ENCODE results near the gene CFAP61.
"Not testable (repeated sequence)": the region's sequence is repeated elsewhere in the genome, so short reads cannot be mapped to it uniquely, and the experiment has no call there.

The CFAP61 gene

GRCh38 chr20:20214757-20215275 lies 162.5 kb downstream of the CFAP61 start:
- peak; percentile 39 for DNase-seq

GRCh38 chr20:20215976-20216727 lies 163.8 kb downstream of the CFAP61 start:
- peak; percentile 87 for DNase-seq

GRCh38 chr20:20216941-20217340 lies 164.6 kb downstream of the CFAP61 start:
- no peak for DNase-seq

- no peak for DNase-seq
These were observed 165.3 kb downstream of the CFAP61 start for GRCh38 chr20:20217621-20218020.

- DNase-seq = not testable (repeated sequence)
These were observed 165.8 kb downstream of the CFAP61 start for GRCh38 chr20:20218106-20218505.

GRCh38 chr20:20219016-20219415 lies 166.7 kb downstream of the CFAP61 start:
- DNase-seq = no peak

- no peak for DNase-seq
These were observed 167.8 kb downstream of the CFAP61 start for GRCh38 chr20:20220134-20220533.

- DNase-seq = no peak
These were observed 171.6 kb downstream of the CFAP61 start for GRCh38 chr20:20223981-20224380.

- no peak for DNase-seq
These were observed 172.5 kb downstream of the CFAP61 start for GRCh38 chr20:20224806-20225205.

GRCh38 chr20:20225325-20226043 lies 173.2 kb downstream of the CFAP61 start:
- DNase-seq = no peak

GRCh38 chr20:20226554-20226953 lies 174.2 kb downstream of the CFAP61 start:
- no peak for DNase-seq

GRCh38 chr20:20227013-20227571 lies 174.8 kb downstream of the CFAP61 start:
- no peak for DNase-seq

- no peak for DNase-seq
These were observed 176.0 kb downstream of the CFAP61 start for GRCh38 chr20:20228351-20228750.

- DNase-seq = no peak
These were observed 177.3 kb downstream of the CFAP61 start for GRCh38 chr20:20229595-20229994.

GRCh38 chr20:20230741-20231140 lies 178.4 kb downstream of the CFAP61 start:
- no peak for DNase-seq

- no peak for DNase-seq
These were observed 179.4 kb downstream of the CFAP61 start for GRCh38 chr20:20231528-20232298.

GRCh38 chr20:20233041-20233514 lies 180.7 kb downstream of the CFAP61 start:
- peak; percentile 21 for DNase-seq

GRCh38 chr20:20235681-20236080 lies 183.3 kb downstream of the CFAP61 start:
- DNase-seq = peak; percentile 38

- no peak for DNase-seq
These were observed 185.0 kb downstream of the CFAP61 start for GRCh38 chr20:20237093-20237959.

GRCh38 chr20:20241976-20242375 lies 189.6 kb downstream of the CFAP61 start:
- peak; percentile 74 for DNase-seq

- DNase-seq = not testable (repeated sequence)
These were observed 192.1 kb downstream of the CFAP61 start for GRCh38 chr20:20244384-20244783.

All from NCI-H1694 treated with DMSO at 0.1 percent for 48 hours (cell line).